Activated CD4-positive, alpha-beta T cell treated with anti-CD3 and anti-CD28 coated beads for 1 hour (primary cell): ENCODE results near the gene MIAT.
"Not testable (repeated sequence)": the region's sequence is repeated elsewhere in the genome, so short reads cannot be mapped to it uniquely, and the experiment has no call there.

Source experiments
- DNase-seq: peaks from one replicate; pipeline ENCODE4 v3.0.0-alpha.2; 2020

MIAT gene

DNA sequence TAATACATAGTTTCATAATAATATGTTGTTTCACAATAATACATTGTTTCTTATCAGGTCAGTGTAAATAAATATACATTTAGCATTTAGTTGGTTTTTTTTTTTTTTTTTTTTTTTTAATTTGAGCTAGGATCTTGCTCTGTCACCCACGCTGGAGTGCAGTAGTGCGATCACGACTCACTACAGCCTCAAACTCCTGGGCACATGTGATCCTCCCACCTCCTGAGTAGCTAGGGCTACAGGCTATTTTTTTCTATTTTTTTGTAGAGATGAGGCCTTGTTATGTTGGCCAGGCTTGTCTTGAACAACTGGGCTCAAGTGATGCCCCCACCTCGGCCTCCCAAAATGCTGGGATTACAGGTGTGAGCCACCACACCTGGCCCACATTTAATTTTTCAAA is 43.5 kb downstream of the MIAT start:
- DNase-seq: no peak

DNA sequence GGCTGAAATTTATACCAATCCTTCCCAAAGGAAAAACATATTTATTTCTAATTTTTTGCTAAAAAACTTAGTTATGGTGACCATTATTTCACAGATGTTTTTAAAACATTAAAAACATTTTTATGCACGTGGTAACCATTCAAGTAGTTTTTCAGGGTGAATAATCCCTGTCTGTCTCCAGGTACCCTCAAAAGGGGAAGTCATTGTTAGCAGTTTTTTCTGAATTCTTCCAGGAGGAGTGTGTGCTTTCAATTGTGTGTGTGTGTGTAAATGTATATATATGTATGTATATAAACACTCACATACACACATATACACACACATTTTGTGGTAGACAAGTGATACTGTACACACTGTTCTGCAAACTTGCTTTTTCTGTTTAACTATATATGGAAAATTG is 43.9 kb downstream of the MIAT start:
- DNase-seq: no peak

DNA sequence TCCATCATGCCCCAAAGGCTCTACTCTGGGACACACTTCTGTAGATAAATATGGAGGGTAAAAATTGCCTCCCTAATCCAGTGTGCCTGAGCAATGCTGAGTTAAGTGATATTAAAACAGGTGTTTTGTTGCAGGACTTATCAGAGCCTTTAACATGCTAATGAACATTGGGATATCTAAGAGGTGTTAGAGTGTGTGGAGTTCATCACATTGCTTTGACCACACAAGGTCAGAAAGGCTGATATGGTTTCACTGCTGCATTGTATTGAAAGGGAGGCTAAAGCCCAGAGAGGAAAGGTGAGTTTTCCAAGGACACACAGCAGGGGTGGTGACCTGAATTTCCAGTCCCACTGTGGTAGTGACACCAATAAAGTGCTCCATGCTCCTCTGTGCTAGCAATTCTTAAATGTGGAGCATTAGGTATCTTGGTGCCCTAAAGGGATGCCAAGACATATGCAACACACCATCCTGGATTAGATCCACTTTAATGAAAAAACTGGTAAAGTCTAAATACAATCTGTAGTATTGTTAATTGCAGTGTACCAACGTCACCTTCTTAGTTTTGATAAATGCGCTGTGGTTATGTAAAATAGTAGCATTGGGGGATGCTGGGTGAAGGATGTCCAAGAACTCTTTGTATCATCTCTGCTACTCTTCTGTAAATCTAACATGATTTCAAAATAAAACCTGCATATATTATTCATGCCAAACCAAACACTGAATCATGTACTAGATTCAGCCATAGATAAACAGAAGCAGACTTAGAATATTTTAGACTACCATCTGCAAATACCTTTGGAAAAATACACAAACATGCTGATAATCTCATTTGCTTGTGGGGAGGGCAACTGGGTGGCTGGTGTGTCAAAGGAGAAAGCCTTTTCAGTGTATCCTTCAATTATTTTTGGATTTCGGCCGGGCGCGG is 45.8 kb downstream of the MIAT start:
- no peak for DNase-seq

DNA sequence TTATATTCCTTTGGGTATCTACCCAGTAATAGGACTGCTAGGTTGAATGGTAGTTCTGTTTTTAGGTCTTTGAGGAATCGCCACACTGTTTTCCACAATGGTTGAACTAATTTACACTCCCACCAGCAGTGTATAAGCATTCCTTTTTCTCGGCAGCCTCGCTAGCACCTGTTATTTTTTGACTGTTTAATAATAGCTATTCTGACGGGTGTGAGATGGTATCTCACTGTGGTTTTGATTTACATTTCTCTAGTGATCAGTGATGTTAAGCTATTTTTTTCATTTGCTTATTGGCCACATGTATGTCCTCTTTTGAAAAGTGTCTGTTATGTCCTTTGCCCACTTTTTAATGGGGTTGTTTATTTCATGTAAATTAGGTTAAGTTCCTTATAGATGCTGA is 48.0 kb downstream of the MIAT start:
- DNase-seq: not testable (repeated sequence)

DNA sequence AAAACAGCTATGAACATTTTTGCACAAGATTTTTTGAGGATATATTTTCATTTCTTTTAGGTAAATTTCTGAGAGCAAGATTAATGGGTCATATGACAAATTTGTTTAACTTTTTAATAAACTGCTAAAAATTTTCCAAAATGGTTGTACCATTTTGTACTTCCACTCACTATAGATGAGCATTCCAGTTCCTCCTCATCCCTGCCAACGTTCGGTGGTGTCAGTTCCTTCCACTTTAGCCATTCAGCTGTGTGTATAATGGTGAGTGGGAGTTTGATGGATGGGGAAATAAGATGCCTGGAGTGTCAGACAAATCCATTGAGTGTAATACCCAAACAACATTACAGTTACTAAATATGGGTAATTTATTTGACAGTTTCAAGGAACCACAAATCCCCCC is 49.7 kb downstream of the MIAT start:
- DNase-seq: no peak

DNA sequence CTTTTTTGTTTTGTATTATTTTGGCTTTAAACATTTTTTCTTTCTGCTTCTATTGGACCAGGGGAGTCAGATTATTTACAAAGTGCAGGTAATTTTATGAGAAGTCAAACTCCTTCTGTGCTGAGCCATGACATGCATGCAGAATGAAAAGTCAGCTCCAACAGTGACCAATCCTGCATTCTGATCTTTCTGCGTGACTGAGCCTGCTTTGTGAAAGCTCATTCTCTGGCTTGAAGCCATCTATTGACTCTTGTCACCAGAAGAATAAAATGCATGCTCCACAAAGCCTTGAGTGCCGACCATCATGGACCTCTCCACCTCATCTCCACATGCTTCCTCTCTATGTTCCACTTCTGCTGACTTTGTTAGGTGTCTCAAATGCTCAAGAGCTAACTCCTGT is 50.2 kb downstream of the MIAT start:
- DNase-seq: no peak

DNA sequence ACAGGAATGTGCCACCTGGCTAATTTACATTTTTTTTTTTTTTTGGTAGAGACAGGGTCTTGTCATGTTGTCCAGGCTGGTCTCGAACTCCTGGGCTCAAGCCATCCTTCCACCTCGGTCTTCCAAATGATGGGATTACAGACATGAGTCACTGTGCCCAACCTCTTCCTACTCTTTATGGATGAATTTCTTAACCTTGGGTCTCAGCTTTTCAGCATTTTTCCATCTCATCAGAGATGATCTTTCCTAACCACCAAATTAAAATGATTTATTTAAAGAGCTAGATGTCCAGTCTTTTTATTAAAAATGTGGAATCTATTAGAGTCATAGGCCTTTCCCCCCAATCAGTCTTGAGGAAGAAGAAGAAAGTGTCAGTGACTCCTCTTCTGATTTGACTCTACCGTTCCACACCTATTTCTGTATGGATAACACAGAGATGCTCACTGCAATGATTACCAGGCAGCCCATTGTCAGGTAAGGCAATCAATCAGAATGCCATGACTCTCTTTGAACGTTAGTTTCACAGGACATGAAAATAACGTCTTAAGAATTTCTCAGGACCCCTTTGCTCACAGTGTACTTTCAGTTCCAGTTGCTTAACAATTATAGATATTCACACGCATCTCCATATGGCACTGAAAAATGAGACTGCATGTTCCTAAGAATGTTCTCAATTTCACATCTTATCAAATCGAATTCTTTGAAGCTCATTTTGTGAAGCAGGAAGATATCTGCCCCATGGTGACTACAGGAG is 51.0 kb downstream of the MIAT start:
- DNase-seq: no peak

DNA sequence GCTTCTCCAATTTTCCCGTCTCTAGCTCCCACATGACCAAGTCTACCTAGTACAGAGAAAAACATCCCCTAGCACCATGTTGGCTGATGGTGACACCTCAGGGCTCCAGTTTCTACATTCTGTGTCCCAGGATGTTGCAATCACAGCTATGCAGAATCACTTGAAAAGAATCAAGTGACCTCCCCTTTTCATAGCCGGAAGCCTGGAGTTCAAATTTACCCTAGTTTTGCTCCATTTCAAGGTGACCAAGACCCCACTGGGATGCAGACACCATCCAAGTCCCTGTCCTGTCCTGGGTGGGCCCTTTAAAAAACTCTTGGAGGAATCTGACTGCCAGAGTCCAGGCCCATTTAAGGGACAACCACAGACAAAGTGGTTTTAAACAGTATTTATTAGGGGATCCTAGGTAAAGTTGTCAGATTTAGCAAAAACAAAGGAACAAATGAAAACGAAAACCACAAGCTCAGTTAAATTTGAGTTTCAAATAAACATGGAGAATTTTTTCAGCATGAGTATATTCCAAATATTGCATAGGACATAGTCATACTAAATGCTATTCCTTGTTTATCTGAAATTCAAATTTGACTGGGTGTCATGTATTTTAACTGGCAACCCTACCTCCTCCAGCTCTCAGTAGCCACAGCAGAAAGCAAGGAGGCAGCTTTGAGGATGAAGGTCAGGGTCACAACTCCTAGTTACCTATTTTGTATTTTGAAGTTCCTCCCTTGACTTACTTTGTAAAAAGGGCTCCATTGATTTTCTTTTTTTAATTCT is 52.4 kb downstream of the MIAT start:
- DNase-seq: no peak

DNA sequence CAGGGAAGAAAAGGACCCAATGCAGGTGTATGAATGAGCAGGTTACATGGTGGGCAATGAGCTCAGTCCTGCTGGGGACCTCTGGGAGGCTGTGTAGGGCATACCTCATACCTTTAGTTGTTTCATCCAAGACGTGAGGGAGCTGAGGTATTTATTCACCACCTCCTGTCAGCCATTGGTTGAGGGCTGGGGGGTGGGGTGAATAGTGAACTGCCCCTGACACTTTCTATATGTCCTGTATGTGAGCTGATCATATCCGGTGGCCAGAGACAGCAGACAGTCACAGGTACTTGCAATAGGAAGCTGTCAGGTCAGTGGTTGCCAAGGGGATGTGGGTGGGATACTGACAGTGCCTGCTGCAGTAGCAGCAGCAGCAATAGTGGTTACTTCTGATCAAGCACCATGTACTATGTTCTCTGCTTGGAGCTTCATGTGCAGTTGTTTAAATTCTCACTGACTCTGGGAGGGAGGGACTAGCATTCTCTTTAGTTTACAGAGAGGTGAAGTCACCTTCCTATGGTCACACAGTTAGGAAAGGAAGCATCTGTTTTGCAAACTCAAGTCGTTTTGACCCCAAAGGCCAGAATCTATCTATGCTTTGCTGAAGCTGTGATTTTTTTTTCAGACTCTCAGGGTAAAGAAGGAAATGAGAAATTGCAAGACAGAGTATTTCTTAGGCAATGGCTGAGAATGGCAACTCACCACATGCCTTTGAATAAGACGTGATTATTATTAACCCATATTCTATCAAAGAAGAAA is 54.0 kb downstream of the MIAT start:
- DNase-seq: no peak

DNA sequence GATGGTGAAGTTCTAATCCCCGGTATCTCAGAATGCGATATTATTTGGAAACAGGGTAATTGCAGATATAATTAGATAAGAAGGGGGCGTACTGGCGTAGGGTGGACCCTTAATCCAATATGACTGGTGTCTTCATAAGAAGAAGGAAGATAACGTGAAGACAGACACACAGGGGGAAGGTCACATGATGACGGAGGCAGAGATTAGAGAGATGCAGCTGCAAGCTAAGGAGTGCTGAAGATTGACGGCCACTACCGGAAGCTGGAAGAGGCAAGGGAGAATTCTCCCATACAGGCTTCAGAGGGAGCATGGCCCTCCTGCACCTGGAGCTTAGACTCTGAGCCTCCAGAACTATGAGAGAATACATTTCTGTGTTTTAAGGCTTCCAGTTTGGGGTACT is 54.8 kb downstream of the MIAT start:
- no peak for DNase-seq

DNA sequence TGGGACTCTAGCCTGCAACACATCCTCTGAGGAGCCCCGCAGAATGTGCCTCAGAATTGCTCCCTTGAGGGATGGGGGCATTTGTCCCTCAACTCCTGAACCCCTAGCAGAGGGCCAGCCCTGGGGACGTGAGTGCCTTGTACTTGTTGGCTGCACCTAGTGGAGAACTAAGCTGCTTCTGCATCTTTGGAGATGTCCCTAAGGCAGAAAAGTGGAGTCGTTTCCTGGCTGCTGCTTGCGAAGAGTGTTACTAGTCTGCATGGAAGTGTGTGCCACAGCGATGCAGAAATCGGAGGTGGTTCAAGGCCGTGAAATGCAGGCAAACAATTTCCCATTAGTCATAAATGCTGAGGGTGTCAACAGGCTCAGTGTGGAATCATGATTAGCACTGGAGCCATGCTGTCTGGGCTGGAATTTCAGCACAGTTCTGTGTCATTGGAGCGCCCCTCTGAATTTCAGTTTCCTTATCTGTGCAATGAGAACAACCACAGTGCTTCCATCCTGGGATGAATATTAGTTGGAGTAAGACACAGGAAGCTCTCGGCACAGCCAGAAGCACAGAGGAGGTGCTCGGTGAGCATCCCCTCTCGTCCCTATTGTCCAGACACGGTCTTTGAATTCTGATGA is 56.5 kb downstream of the MIAT start:
- no peak for DNase-seq

DNA sequence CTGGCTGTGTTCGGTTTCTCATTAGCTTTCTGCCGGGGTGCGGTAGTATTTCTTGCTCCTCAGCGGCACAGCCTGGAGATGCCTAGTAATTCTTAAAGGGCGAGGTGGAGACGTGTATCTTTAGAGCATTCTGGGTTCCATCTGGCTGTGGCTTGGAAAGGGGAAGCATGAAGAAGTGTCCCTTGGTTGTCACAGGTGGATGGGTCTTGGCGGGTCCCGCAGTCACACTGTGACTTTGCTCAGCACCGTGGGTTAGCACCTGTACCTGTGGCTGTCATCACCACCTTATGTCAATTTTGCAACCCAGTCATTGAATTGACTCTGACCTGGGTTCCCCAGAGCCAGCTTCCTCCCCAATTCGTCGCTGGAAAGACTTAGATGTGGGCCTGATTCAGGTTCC is 57.6 kb downstream of the MIAT start:
- DNase-seq: no peak

DNA sequence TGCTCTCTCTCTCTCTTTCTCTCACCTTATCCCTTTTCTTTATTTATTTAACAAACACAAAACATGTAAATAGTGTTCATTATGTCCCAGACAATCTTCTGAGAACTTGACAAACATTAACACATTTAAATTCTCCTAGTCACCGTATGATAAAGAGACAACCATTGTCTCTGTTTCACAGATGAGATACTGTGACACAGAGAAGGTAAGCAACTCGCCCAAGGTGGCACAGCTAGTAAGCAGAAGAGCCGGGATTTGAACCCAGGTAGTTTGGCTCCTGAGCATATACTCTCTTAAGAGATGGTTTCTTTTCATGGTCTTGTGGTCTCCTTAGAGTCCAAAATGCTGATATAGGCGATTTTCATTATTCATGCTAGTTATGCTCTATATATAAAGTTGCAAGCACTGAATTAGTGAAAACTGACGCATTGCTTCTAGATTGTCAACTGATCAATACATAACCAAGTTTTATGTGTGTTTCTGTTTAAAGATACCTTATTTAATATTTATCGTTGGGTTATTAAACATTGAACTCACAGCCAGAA is 58.1 kb downstream of the MIAT start:
- DNase-seq: no peak

DNA sequence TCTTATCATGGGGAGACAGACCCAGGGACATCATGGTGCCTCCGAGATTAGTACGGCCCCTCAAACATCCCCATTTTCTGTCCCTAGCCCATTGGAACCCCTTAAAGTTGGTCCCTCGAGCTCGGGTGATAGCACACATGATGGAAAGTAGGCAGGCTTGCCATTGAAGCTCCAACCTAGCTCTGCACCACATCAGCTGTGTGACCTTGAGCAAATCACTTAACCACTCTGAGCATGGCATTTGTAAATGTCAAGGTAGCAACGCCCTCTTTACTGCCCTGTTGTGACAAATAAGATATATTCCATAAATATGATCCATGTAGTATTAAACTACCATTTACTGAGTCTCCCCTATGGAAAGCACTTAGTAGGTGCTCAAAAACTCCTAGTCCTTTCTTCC is 61.1 kb downstream of the MIAT start:
- DNase-seq: no peak

DNA sequence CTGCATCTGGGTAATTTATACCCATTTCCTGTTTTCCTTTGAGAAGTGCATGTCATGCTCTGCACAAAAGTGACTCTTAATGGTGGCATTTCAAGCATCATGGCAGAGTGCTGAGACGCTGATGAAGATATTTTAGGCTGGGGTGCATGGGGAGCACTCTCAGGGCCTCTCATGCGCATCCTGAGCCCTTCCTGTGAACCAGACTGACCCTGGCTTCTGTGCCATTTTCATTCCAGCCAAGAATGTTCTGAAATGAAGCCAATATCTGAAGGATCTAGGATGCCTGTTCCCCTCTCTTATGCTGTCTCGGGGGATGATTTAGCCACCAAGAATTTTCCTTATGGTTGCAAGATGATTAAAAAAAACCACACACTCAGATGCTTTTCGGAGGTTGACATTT is 61.5 kb downstream of the MIAT start:
- no peak for DNase-seq

DNA sequence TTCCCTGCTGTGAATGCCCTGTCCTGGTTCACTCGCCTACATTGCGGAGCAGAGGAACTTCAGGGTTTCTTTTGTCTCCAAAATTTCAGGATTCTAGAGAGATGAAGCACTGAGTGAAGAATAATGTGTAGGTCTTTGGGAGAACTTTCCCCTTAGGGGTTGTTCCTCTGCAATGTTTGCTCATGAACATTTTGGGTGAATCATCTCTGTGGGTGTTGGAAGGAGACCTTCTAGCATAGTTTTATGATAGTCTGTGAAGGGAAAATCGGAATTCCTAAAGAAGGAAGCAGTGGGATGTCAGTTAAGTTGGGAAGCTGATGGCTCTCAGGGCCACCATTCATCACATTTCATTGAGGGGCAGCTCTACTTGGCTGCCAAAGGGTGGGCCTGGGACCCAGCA is 64.8 kb downstream of the MIAT start:
- no peak for DNase-seq

DNA sequence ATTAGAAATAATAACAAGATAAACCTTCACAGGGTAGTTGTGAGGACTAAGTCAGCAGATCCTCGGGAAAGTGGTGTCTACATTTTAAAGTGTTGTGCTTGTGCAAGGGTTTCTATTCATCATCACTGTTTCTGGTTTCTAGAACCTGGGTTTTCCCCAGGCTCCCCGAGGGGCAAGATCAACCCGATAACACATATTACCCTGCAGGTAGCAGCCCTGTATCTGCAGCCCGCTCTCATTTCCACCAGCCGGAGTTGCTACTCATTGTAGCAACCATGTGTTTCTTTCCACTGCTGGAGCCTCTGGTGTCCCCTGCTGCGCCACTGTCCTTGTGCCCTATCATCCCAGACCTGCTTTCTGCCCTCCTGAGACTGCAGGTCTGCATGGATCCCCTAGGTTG is 67.0 kb downstream of the MIAT start:
- no peak for DNase-seq

DNA sequence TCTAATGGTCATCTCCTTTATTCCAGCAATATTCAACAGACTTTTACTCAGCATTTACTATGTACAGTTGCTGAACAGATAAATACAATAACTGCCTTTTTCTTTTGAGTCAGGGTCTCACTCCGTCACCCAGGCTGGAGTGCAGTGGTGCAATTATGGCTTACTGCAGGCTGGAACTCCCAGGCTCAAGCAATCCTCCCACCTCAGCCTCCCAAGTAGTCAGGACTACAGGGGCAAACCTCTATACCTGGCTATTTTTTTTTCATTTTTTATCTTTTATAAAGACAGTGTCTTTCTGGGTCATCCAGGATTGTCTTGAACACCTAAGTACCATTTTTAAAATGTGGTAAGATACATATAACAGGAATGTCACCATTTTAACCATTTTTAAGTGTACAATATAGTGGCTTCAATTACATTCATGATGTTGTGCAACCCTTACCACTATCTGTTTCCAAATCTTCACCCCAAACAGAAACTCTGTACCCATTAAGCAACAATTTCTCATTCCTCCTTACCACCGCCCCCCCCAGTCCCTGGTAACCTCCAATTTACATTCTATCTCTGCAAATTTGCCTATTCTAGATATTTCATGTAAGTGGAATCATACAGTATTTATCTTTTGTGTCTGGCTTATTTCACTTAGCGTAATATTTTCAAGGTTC is 67.8 kb downstream of the MIAT start:
- DNase-seq: no peak
